H1 (cell line): ENCODE results near the gene SPIRE2. TPM values are rescaled to one million over a fixed set of nuclear protein-coding genes. Genes with fewer than 3 reads are reported as not detected.

Experiments
- CTCF ChIA-PET: fragments of 300-600 bp; sonication (Branson Sonifier 250); formaldehyde crosslinking; loops from one replicate; lab custom pipeline; 2021; ENCODE audit not compliant: partially characterized antibody; lab: Charles Lee
- POLR2A ChIA-PET: fragments of 300-600 bp; sonication (Branson Sonifier 250); formaldehyde crosslinking; loops from one replicate; lab custom pipeline; 2021; ENCODE audit warnings: inconsistent platforms; ENCODE audit not compliant: partially characterized antibody; lab: Charles Lee
- DNase-seq, 2 experiments: peaks; one replicate each; pipeline versions ENCODE4 v3.0.0 to v3.0.0-alpha.2; 2010 to 2022; ENCODE audit warnings: low spot score in 2 of 2, low read depth in 1 of 2, mixed read lengths in 1 of 2
- FAIRE-seq: peaks from 2 replicates; lab custom pipeline; 2011; peaks lifted over from hg19 to GRCh38; lab: Jason Lieb, UNC
- H2AFZ ChIP-seq: 2 replicates; pipeline ENCODE4 v1.8.1; 2012; ENCODE audit warnings: low read length, inconsistent platforms
- H2AK5ac ChIP-seq: 2 replicates; pipeline ENCODE4 v1.6.1; 2013; ENCODE audit warnings: low read depth, low read length
- H2BK120ac ChIP-seq: replicated peaks from 2 replicates; pipeline ENCODE3; 2013; ENCODE audit warnings: low read depth, low read length, inconsistent platforms
- H2BK12ac ChIP-seq: 2 replicates; pipeline ENCODE4 v1.6.1; 2013; ENCODE audit warnings: low read depth, low read length
- H2BK15ac ChIP-seq: 2 replicates; pipeline ENCODE4 v1.6.1; 2013; ENCODE audit warnings: low read length
- H2BK20ac ChIP-seq: 2 replicates; pipeline ENCODE4 v1.6.1; 2013; ENCODE audit warnings: low read length
- H2BK5ac ChIP-seq: 2 replicates; pipeline ENCODE4 v1.6.1; 2013; ENCODE audit warnings: low read depth, low read length
- H3K14ac ChIP-seq: 2 replicates; pipeline ENCODE4 v1.6.1; 2013; ENCODE audit warnings: inconsistent platforms; ENCODE audit not compliant: insufficient read length
- H3K18ac ChIP-seq: 2 replicates; pipeline ENCODE4 v1.6.1; 2013; ENCODE audit warnings: low read length; ENCODE audit errors: extremely low read depth
- H3K23ac ChIP-seq: 2 replicates; pipeline ENCODE4 v1.6.1; 2013; ENCODE audit warnings: inconsistent platforms; ENCODE audit not compliant: insufficient read length
- H3K23me2 ChIP-seq: 2 replicates; pipeline ENCODE4 v1.6.1; 2013; ENCODE audit warnings: low read depth, low read length
- H3K27ac ChIP-seq: 2 replicates; pipeline ENCODE4 v1.6.1; 2011; ENCODE audit warnings: low read depth, low read length, inconsistent platforms
- H3K27me3 ChIP-seq, 4 experiments: replicated peaks in 1 of 4; 1 replicate in 1 of 4; 2 replicates in 3 of 4; pipeline versions ENCODE4 v1.6.1 to v1.8.1; 2011 to 2013; ENCODE audit warnings: low read length in 3 of 4, mild to moderate bottlenecking in 3 of 4, inconsistent platforms in 2 of 4, mixed read lengths in 2 of 4, moderate library complexity in 1 of 4; ENCODE audit not compliant: control insufficient read depth in 3 of 4, insufficient read depth in 3 of 4; ENCODE audit errors: extremely low read depth in 1 of 4
- H3K36me3 ChIP-seq, 4 experiments: 2 replicates each; pipeline versions ENCODE4 v1.6.1 to v1.8.1; 2011 to 2013; ENCODE audit warnings: mild to moderate bottlenecking in 4 of 4, low read length in 3 of 4, moderate library complexity in 2 of 4, control low read depth in 1 of 4, inconsistent platforms in 1 of 4; ENCODE audit not compliant: insufficient read depth in 4 of 4, control insufficient read depth in 2 of 4
- H3K4ac ChIP-seq: replicated peaks from 2 replicates; pipeline ENCODE3; 2013; ENCODE audit warnings: low read length, low read depth, mixed read lengths, inconsistent platforms; ENCODE audit not compliant: insufficient read length
- H3K4me1 ChIP-seq, 4 experiments: replicated peaks in 1 of 4; 1 replicate in 1 of 4; 2 replicates in 3 of 4; pipeline versions ENCODE4 v1.6.1 to v1.8.1; 2011 to 2013; ENCODE audit warnings: low read length in 3 of 4, inconsistent platforms in 2 of 4, mixed read lengths in 1 of 4; ENCODE audit not compliant: insufficient read depth in 4 of 4, control insufficient read depth in 3 of 4
- H3K4me2 ChIP-seq, 2 experiments: 2 replicates each; pipeline versions ENCODE4 v1.6.1 to v1.8.1; 2011 to 2013; ENCODE audit warnings: low read depth in 2 of 2, low read length in 2 of 2, control low read depth in 1 of 2, inconsistent platforms in 1 of 2, mild to moderate bottlenecking in 1 of 2; ENCODE audit not compliant: insufficient read depth in 1 of 2
- H3K4me3 ChIP-seq, 4 experiments: fragments of 200-600, 300-600 bp in 1 of 4; sonication (generic), shearing (Covaris generic), sonication (Bioruptor Twin) in 1 of 4; 2 replicates each; pipeline versions ENCODE4 v1.5.1 to v1.8.1; 2011 to 2016; ENCODE audit warnings: low read length in 4 of 4, low read depth in 3 of 4, control low read depth in 2 of 4, inconsistent platforms in 2 of 4, mild to moderate bottlenecking in 2 of 4, mixed read lengths in 1 of 4, moderate library complexity in 1 of 4; ENCODE audit not compliant: insufficient read depth in 2 of 4; ENCODE audit errors: extremely low read depth in 1 of 4
- H3K56ac ChIP-seq: replicated peaks from 2 replicates; pipeline ENCODE3; 2013; ENCODE audit warnings: low read depth, mild to moderate bottlenecking, mixed read lengths, low read length, inconsistent platforms; ENCODE audit not compliant: insufficient read length
- H3K79me1 ChIP-seq: 2 replicates; pipeline ENCODE4 v1.6.1; 2013; ENCODE audit warnings: low read depth, low read length, control low read depth
- H3K79me2 ChIP-seq, 2 experiments: 2 replicates each; pipeline versions ENCODE4 v1.6.1 to v1.8.1; 2012 to 2013; ENCODE audit warnings: low read length in 2 of 2, mild to moderate bottlenecking in 2 of 2, inconsistent platforms in 1 of 2; ENCODE audit not compliant: insufficient read depth in 2 of 2, control insufficient read depth in 1 of 2
- H3K9ac ChIP-seq, 4 experiments: replicated peaks in 1 of 4; 1 replicate in 1 of 4; 2 replicates in 3 of 4; pipeline versions ENCODE4 v1.6.1 to v1.8.1; 2011 to 2013; ENCODE audit warnings: low read depth in 3 of 4, low read length in 3 of 4, control low read depth in 2 of 4, mild to moderate bottlenecking in 2 of 4, moderate library complexity in 2 of 4, inconsistent platforms in 1 of 4; ENCODE audit errors: extremely low read depth in 1 of 4
- H3K9me3 ChIP-seq, 2 experiments: 2 replicates each; pipeline versions ENCODE4 v1.6.1 to v1.8.1; 2012 to 2013; ENCODE audit warnings: mild to moderate bottlenecking in 2 of 2, moderate library complexity in 2 of 2, control low read depth in 1 of 2, inconsistent platforms in 1 of 2, low read depth in 1 of 2, low read length in 1 of 2, mixed read lengths in 1 of 2; ENCODE audit not compliant: insufficient read depth in 2 of 2
- H4K20me1 ChIP-seq, 2 experiments: replicated peaks in 1 of 2; 2 replicates each; pipeline versions ENCODE3 to v1.8.1; 2011 to 2013; ENCODE audit warnings: inconsistent platforms in 2 of 2, low read length in 2 of 2, mild to moderate bottlenecking in 1 of 2; ENCODE audit not compliant: insufficient read depth in 2 of 2, control insufficient read depth in 1 of 2
- H4K5ac ChIP-seq: 2 replicates; pipeline ENCODE4 v1.6.1; 2013; ENCODE audit warnings: low read length, low read depth, mixed read lengths, inconsistent platforms; ENCODE audit not compliant: insufficient read length
- H4K8ac ChIP-seq: 2 replicates; pipeline ENCODE4 v1.8.0; 2013; ENCODE audit warnings: mild to moderate bottlenecking, moderate library complexity, low read length, inconsistent platforms; ENCODE audit not compliant: insufficient read depth; ENCODE audit errors: extremely low read depth
- H4K91ac ChIP-seq: replicated peaks from 2 replicates; pipeline ENCODE3; 2013; ENCODE audit warnings: low read length, mixed read lengths, inconsistent platforms; ENCODE audit not compliant: insufficient read length
- ASH2L ChIP-seq: fragments of 200-600, 300-600 bp; sonication (generic); IDR thresholded peaks from one replicate; pipeline ENCODE4 v1.7.1; 2017; ENCODE audit warnings: low read length
- BACH1 ChIP-seq: IDR thresholded peaks from 2 replicates; pipeline ENCODE4 v1.6.1; 2012; ENCODE audit warnings: low read length, improper control_type of control experiment
- BRCA1 ChIP-seq: IDR thresholded peaks from 2 replicates; pipeline ENCODE4 v1.6.1; 2012; ENCODE audit warnings: low read depth, low read length, improper control_type of control experiment
- CEBPB ChIP-seq: IDR thresholded peaks from 2 replicates; pipeline ENCODE4 v1.6.1; 2012; ENCODE audit warnings: low read depth, low read length
- CHD2 ChIP-seq: IDR thresholded peaks from 2 replicates; pipeline ENCODE4 v1.6.1; 2012; ENCODE audit warnings: low read length, improper control_type of control experiment
- NANOG ChIP-seq: IDR thresholded peaks from 2 replicates; pipeline ENCODE4 v1.6.1; 2011; ENCODE audit warnings: low read length, low read depth, mild to moderate bottlenecking, inconsistent platforms; ENCODE audit not compliant: insufficient read depth, poor library complexity, severe bottlenecking
- POLR2A ChIP-seq, 2 experiments: IDR thresholded peaks; 1 replicate in 1 of 2; 2 replicates in 1 of 2; pipeline ENCODE4 v1.6.1; 2011; ENCODE audit warnings: low read depth in 2 of 2, low read length in 2 of 2, mild to moderate bottlenecking in 2 of 2; ENCODE audit errors: control extremely low read depth in 1 of 2
- RFX5 ChIP-seq: IDR thresholded peaks from 2 replicates; pipeline ENCODE4 v1.6.1; 2011; ENCODE audit warnings: low read depth, low read length, improper control_type of control experiment, borderline replicate concordance
- SIX5 ChIP-seq: IDR thresholded peaks from 2 replicates; pipeline ENCODE4 v1.6.1; 2011; ENCODE audit warnings: mild to moderate bottlenecking, low read depth, low read length
- SP2 ChIP-seq: IDR thresholded peaks from 2 replicates; pipeline ENCODE4 v1.6.1; 2012; ENCODE audit warnings: mild to moderate bottlenecking, low read length, inconsistent platforms
- SUZ12 ChIP-seq: fragments of 200-600 bp; sonication (generic); IDR thresholded peaks from 2 replicates; pipeline ENCODE4 v1.6.1; 2012; ENCODE audit warnings: mild to moderate bottlenecking, inconsistent platforms, low read length, moderate library complexity, mixed read lengths
- YY1 ChIP-seq: IDR thresholded peaks from 2 replicates; pipeline ENCODE4 v1.6.1; 2011; ENCODE audit warnings: low read depth, mild to moderate bottlenecking, low read length
- WGBS, 2 experiments: shearing (Covaris generic) in 1 of 2; methylation state at CpG; one replicate each; pipeline versions ENCODE4 v1.1.6 to v1.1.7; 2013 to 2015; ENCODE audit warnings: low lambda C conversion rate in 2 of 2, mixed read lengths in 2 of 2, inconsistent platforms in 1 of 2, low coverage in 1 of 2, missing lambda C conversion rate in 1 of 2; ENCODE audit not compliant: insufficient replicate concordance in 2 of 2, insufficient coverage in 1 of 2, insufficient read length in 1 of 2; ENCODE audit errors: extremely low coverage in 1 of 2, missing lambda C conversion rate in 1 of 2; 5-methylcytosine and 5-hydroxymethylcytosine counted together
- polyA plus RNA-seq, 7 experiments: library from polyadenylated mRNA; depleted of rRNA in 3 of 7; stranded (reverse) in 5 of 7; unstranded in 2 of 7; fragments of >200 nt in 5 of 7; fragments of 200-250 nt in 2 of 7; gene quantifications; 1 replicate in 5 of 7; 2 replicates in 1 of 7; 4 replicates in 1 of 7; pipeline versions ENCODE4 v1.2.1 to v1.2.3, GENCODE V29; 2011 to 2013; ENCODE audit warnings: missing spikeins in 2 of 7, mixed read lengths in 2 of 7
- total RNA-seq: library from RNA; stranded (reverse); fragmentation: NEBNext Ultra II Directional; extraction: Animal tissue kit (Norgen Biotek cat#: 25700); gene quantifications from 2 replicates; pipeline ENCODE4 v1.2.1, GENCODE V29; 2021

SPIRE2 gene
- total and polyA plus RNA-seq, 2 of the 8 experiments (the other 6 are each of a cell fraction or from before 2014, with no cell fraction given), result 7.4 to 15.4 TPM

- DNase-seq (no peak), FAIRE-seq (no peak)
- Histone ChIP-seq H3K79me2 (no peaks in the 10 kb centered on the region), H3K27me3 (no peaks in the 10 kb centered on the region), H4K5ac (no peak overlapping the region), H3K18ac (no peak overlapping the region), H2AK5ac (no peak overlapping the region), H4K8ac (no peak overlapping the region), H2BK12ac (no peak overlapping the region), H3K27ac (no peak overlapping the region), H2AFZ (no peak overlapping the region), H3K9me3 (no peaks in the 10 kb centered on the region), H3K23me2 (no peaks in the 10 kb centered on the region; the same call in 1 of the 2 replicates), H3K4me1 (no peaks in the 10 kb centered on the region), H4K20me1 (peaks cover 2 to 7% of the 10 kb centered on the region in 2 experiments), H4K91ac (no peak overlapping the region), H3K4me3 (no peak overlapping the region), H2BK120ac (no peak overlapping the region), H3K79me1 (no peaks in the 10 kb centered on the region), H3K4me2 (no peak overlapping the region), H3K36me3 (peaks cover 12 to 58% (median 32%) of the 10 kb centered on the region in 4 experiments), H3K56ac (no peak overlapping the region), H3K14ac (no peak overlapping the region), H2BK15ac (no peak overlapping the region), H3K4ac (no peak overlapping the region), H2BK20ac (no peak overlapping the region), H3K23ac (no peak overlapping the region), H2BK5ac (no peak overlapping the region), H3K9ac (no peak overlapping the region)
- CTCF ChIA-PET, result interaction anchor here (1.1 kb wide), 1 partner anchor 63 kb away, joined by 5 read pairs; no protein-coding TSS in a partner anchor
- WGBS, 2 experiments, result 97% methylated on average over 5 of the region's 5 CpGs; no CpG with 5 or more reads in 1 of the 2 experiments
- POLR2A ChIA-PET, result interaction anchor here (1.4 to 1.6 kb wide), 2 partner anchors 9 to 19 kb away, joined by 4 to 7 read pairs; no protein-coding TSS in a partner anchor
- TF ChIP-seq BRCA1, result no peak
- TF ChIP-seq SP2, result no peak
- no peak for TF ChIP-seq NANOG
- TF ChIP-seq ASH2L, result no peak
- no peak for TF ChIP-seq YY1
- TF ChIP-seq CHD2, result no peak
- TF ChIP-seq BACH1, result no peak
- no peak for TF ChIP-seq POLR2A (IDR thresholded peaks at IDR 0.05; ENCODE audit: control extremely low read depth in 1 of 2, low read depth in 2 of 2, low read length in 2 of 2)
- no peak for TF ChIP-seq CEBPB
- TF ChIP-seq RFX5, result no peak
- TF ChIP-seq SIX5, result no peak
- no peak for TF ChIP-seq SUZ12
Observed at GRCh38 chr16:89798126-89798525, 30.1 kb upstream of the SPIRE2 start.
